ENCODE results near the gene GNAS-AS1. TPM values are rescaled to one million over a fixed set of nuclear protein-coding genes. Genes with fewer than 3 reads are reported as not detected.

The GNAS-AS1 gene
- total and polyA plus RNA-seq, 2 experiments from 2014 or later, result 12.3 to 15.0 TPM

GRCh38 chr20:58826271-58826670 lies 24.4 kb downstream of the GNAS-AS1 start:
- H3F3A ChIP-seq (replicated peaks; ENCODE audit: low read depth), result 0 out of 2 replicates have a peak, but pooled peaks cover 4% of the 10 kb centered on the region
- H3K4me3 ChIP-seq, result no peak overlapping the region
- 0 out of 2 replicates have a peak, but pooled peaks cover 9% of the 10 kb centered on the region for H3K9me2 ChIP-seq (ENCODE audit: insufficient read depth)
- DNase-seq (ENCODE audit: low spot score) (no peak), ATAC-seq (no peak)
- no peak overlapping the region for H3K4me2 ChIP-seq
- 0 out of 2 replicates have a peak overlapping the region, but pooled peaks have one; percentile 44 for H3K27ac Mint-ChIP-seq
- TF ChIP-seq EZH2phosphoT487 (IDR thresholded peaks at IDR 0.05; ENCODE audit: unreplicated experiment) (no peak), REST (IDR thresholded peaks at IDR 0.05; ENCODE audit: unreplicated experiment) (no peak), CREB1 (CRISPR knock-in tag; IDR thresholded peaks at IDR 0.05; ENCODE audit: low read depth) (no peak), ZNF462 (CRISPR knock-in tag; IDR thresholded peaks at IDR 0.05) (no peak), ETS1 (IDR thresholded peaks at IDR 0.05) (no peak), STAT1 (IDR thresholded peaks at IDR 0.05; ENCODE audit: unreplicated experiment) (no peak), JUNB (IDR thresholded peaks at IDR 0.05; ENCODE audit: unreplicated experiment) (no peak), ZNF114 (CRISPR knock-in tag; IDR thresholded peaks at IDR 0.05) (no peak), NANOG (IDR thresholded peaks at IDR 0.05; ENCODE audit: borderline replicate concordance) (no peak), ZNF331 (CRISPR knock-in tag; IDR thresholded peaks at IDR 0.05; ENCODE audit: low read depth) (no peak), POLR2AphosphoS5 (IDR thresholded peaks at IDR 0.05; ENCODE audit: low read depth) (no peak), CTCF (conservative IDR thresholded peaks at IDR 0.05; ENCODE audit: low read depth in 2 of 2) (no peak), EZH2 (IDR thresholded peaks at IDR 0.05; ENCODE audit: low read depth, unreplicated experiment) (no peak)
- peaks cover 10% of the 10 kb centered on the region for H3K36me3 ChIP-seq (ENCODE audit: insufficient read depth)
- H3K79me2 ChIP-seq (replicated peaks; ENCODE audit: insufficient read depth), result peaks cover 72% of the 10 kb centered on the region
- no peak overlapping the region for H2AFZ ChIP-seq
- peaks cover 28% of the 10 kb centered on the region for H4K20me1 ChIP-seq (replicated peaks; ENCODE audit: insufficient read depth)
- H3K4me1 Mint-ChIP-seq, result peaks cover 10% of the 10 kb centered on the region; the same call in 2 of the 3 replicates
- no peak overlapping the region; the same call in 1 of the 2 replicates for H3K27ac ChIP-seq (ENCODE audit: low read depth)
- peaks cover 12% of the 10 kb centered on the region for H3K27me3 Mint-ChIP-seq (ENCODE audit: insufficient read depth, low read depth, poor library complexity)
- peaks cover 3% of the 10 kb centered on the region; the same call in 1 of the 2 replicates for H3K4me1 ChIP-seq (ENCODE audit: insufficient read depth)
- H3K9me3 Mint-ChIP-seq, result peaks cover 2% of the 10 kb centered on the region; the same call in 2 of the 3 replicates
- H3K4me3 Mint-ChIP-seq, result no peak overlapping the region
- peaks cover 75% of the 10 kb centered on the region for H3K36me3 Mint-ChIP-seq (ENCODE audit: low read depth)
- no peaks in the 10 kb centered on the region for H3K27me3 ChIP-seq (ENCODE audit: insufficient read depth)
